ENCODE data around the gene JAGN1. TPM values are rescaled to one million over a fixed set of nuclear protein-coding genes. Genes with fewer than 3 reads are reported as not detected.

The JAGN1 gene
- total RNA-seq, 1 experiment from 2014 or later, result 49.7 TPM

GRCh38 chr3:9914559-9915253, 24.3 kb downstream of the JAGN1 start:
- CTCF ChIA-PET, result interaction anchor here (0.6 to 3.9 kb wide), 5 partner anchors 19 to 171 kb away, joined by 3 to 21 read pairs (median 3); partner anchors contain the start of gene CRELD1
- Mint-ChIP-seq H3K9me3 (ENCODE audit: unreplicated experiment) (no peaks in the 10 kb centered on the region), H3K4me3 (ENCODE audit: unreplicated experiment) (no peak overlapping the region), H3K4me1 (ENCODE audit: insufficient read depth, unreplicated experiment) (peaks cover 21% of the 10 kb centered on the region), H3K27ac (ENCODE audit: low read depth, unreplicated experiment) (no peak overlapping the region), H3K36me3 (ENCODE audit: insufficient read depth, unreplicated experiment) (peaks cover 4% of the 10 kb centered on the region), H3K27me3 (ENCODE audit: insufficient read depth, unreplicated experiment) (no peaks in the 10 kb centered on the region)
- no TSS peak for BruUV-seq (replicated peaks)
- intact Hi-C loops (cut with micrococcal nuclease), result no loop called here
- TF ChIP-seq, protein P1, sequence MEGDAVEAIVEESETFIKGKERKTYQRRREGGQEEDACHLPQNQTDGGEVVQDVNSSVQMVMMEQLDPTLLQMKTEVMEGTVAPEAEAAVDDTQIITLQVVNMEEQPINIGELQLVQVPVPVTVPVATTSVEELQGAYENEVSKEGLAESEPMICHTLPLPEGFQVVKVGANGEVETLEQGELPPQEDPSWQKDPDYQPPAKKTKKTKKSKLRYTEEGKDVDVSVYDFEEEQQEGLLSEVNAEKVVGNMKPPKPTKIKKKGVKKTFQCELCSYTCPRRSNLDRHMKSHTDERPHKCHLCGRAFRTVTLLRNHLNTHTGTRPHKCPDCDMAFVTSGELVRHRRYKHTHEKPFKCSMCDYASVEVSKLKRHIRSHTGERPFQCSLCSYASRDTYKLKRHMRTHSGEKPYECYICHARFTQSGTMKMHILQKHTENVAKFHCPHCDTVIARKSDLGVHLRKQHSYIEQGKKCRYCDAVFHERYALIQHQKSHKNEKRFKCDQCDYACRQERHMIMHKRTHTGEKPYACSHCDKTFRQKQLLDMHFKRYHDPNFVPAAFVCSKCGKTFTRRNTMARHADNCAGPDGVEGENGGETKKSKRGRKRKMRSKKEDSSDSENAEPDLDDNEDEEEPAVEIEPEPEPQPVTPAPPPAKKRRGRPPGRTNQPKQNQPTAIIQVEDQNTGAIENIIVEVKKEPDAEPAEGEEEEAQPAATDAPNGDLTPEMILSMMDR (IDR thresholded peaks at IDR 0.05; ENCODE audit: unreplicated experiment), result no peak
- POLR2A ChIA-PET, result interaction anchor here (0.7 to 8.4 kb wide), 11 partner anchors 12 to 71 kb away, joined by 3 to 98 read pairs (median 28); partner anchors contain the start of genes CRELD1, IL17RE, JAGN1 and RPUSD3
- DNase-seq (ENCODE audit: unreplicated experiment), result no peak

DNA sequence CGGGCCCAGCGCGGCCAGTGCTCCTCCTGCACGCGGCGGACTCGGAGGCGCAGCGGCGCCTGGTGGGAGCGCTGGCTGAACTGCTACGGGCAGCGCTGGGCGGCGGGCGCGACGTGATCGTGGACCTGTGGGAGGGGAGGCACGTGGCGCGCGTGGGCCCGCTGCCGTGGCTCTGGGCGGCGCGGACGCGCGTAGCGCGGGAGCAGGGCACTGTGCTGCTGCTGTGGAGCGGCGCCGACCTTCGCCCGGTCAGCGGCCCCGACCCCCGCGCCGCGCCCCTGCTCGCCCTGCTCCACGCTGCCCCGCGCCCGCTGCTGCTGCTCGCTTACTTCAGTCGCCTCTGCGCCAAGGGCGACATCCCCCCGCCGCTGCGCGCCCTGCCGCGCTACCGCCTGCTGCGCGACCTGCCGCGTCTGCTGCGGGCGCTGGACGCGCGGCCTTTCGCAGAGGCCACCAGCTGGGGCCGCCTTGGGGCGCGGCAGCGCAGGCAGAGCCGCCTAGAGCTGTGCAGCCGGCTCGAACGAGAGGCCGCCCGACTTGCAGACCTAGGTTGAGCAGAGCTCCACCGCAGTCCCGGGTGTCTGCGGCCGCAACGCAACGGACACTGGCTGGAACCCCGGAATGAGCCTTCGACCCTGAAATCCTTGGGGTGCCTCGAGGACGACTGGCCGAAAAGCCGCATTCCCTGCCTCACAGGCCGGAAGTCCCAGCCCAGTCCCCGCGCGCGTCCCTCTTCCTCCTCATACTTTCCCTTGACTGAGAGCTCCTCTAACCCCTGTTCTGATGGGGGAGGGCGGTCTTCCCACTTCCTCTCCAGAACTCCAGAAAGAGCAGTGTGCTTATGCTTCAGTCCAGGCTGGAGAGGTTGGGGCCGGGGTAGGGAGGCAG, 25.1 kb downstream of the JAGN1 start:
- no peaks in the 10 kb centered on the region for H3K9me3 Mint-ChIP-seq (ENCODE audit: unreplicated experiment)
- DNase-seq (ENCODE audit: unreplicated experiment), result no peak
- no peaks in the 10 kb centered on the region for H3K27me3 Mint-ChIP-seq (ENCODE audit: insufficient read depth, unreplicated experiment)
- no peak overlapping the region for H3K4me3 Mint-ChIP-seq (ENCODE audit: unreplicated experiment)
- peaks cover 4% of the 10 kb centered on the region for H3K36me3 Mint-ChIP-seq (ENCODE audit: insufficient read depth, unreplicated experiment)
- no peak overlapping the region for H3K27ac Mint-ChIP-seq (ENCODE audit: low read depth, unreplicated experiment)
- CTCF ChIA-PET, result interaction anchor here (0.6 to 0.7 kb wide), 2 partner anchors 69 to 221 kb away, joined by 3 read pairs; no protein-coding TSS in a partner anchor
- intact Hi-C loops (cut with micrococcal nuclease), result no loop called here
- peaks cover 21% of the 10 kb centered on the region for H3K4me1 Mint-ChIP-seq (ENCODE audit: insufficient read depth, unreplicated experiment)
- POLR2A ChIA-PET, result interaction anchor here (0.7 to 8.4 kb wide), 5 partner anchors 13 to 65 kb away, joined by 3 to 98 read pairs (median 49); partner anchors contain the start of genes CRELD1 and IL17RE
- TF ChIP-seq, protein P1 (IDR thresholded peaks at IDR 0.05; ENCODE audit: unreplicated experiment), result no peak
- BruUV-seq (replicated peaks), result no TSS peak

- H3K4me1 Mint-ChIP-seq (ENCODE audit: insufficient read depth, unreplicated experiment), result peaks cover 21% of the 10 kb centered on the region
- BruUV-seq (replicated peaks), result TSS peak; percentile 34
- intact Hi-C loops (cut with micrococcal nuclease), result no loop called here
- H3K27ac Mint-ChIP-seq (ENCODE audit: low read depth, unreplicated experiment), result peak overlapping the region; percentile 90
- POLR2A ChIA-PET, result interaction anchor here (0.7 to 8.4 kb wide), 17 partner anchors 8 to 123 kb away, joined by 3 to 98 read pairs (median 5); partner anchors contain the start of genes ARPC4, CRELD1, IL17RE and PRRT3
- peak overlapping the region; percentile 76 for H3K4me3 Mint-ChIP-seq (ENCODE audit: unreplicated experiment)
- peaks cover 4% of the 10 kb centered on the region for H3K36me3 Mint-ChIP-seq (ENCODE audit: insufficient read depth, unreplicated experiment)
- TF ChIP-seq, protein P1 (IDR thresholded peaks at IDR 0.05; ENCODE audit: unreplicated experiment), result no peak
- DNase-seq (ENCODE audit: unreplicated experiment), result no peak
- no peaks in the 10 kb centered on the region for H3K27me3 Mint-ChIP-seq (ENCODE audit: insufficient read depth, unreplicated experiment)
- no peaks in the 10 kb centered on the region for H3K9me3 Mint-ChIP-seq (ENCODE audit: unreplicated experiment)
- CTCF ChIA-PET, result interaction anchor here (1.0 to 1.6 kb wide), 4 partner anchors 15 to 65 kb away, joined by 3 to 7 read pairs (median 5); partner anchors contain the start of gene CRELD1
Measured at GRCh38 chr3:9916346-9916733, 25.9 kb downstream of the JAGN1 start.
